NOMO-1 treated with DMSO at 0.1 percent for 48 hours (cell line): ENCODE measurements around the gene RUVBL2.
"Not testable (repeated sequence)": the region's sequence is repeated elsewhere in the genome, so short reads cannot be mapped to it uniquely, and the experiment has no call there.

Experiments used
- DNase-seq: peaks from one replicate; lab custom pipeline; 2025; ENCODE audit not compliant: unreplicated experiment; lab: John Stamatoyannopoulos, UW

The RUVBL2 gene

DNA sequence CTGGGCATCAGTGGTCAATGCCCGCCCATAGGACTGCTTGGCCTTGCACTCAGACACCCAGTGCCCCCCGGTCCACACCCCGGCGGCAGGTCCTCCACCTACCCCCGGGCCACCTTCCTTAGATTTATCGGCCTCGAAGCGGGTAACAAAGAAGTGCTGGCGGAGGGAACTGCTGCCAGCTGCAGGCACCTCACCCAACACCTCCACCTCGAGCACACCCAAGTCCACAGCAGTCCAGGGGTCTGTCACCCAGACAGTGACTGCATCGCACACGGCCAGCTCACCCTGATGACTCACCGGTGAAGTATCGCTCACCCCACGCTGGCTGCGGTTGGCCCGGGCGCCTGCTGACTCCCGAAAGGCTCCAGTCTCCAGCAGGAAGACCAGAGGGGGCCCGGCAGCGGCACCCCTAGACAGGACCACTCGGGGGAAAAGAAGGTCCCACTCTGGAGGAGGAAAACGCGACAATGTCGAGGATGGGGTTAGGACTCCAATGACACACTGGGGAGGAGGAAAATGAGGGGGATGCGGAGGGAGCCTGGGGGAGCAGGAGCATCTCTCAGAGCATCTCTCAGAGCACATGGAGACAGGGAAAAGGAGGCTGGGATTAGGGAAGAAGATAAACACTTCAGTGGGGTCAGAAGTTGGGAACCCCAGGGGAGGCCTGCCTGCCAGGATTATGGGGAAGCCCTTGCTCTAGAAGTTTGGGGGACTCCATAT, 45.0 kb downstream of the RUVBL2 start:
- not testable (repeated sequence) for DNase-seq

- not testable (repeated sequence) for DNase-seq
Measured at GRCh38 chr19:49039736-49040135, 46.0 kb downstream of the RUVBL2 start.

DNA sequence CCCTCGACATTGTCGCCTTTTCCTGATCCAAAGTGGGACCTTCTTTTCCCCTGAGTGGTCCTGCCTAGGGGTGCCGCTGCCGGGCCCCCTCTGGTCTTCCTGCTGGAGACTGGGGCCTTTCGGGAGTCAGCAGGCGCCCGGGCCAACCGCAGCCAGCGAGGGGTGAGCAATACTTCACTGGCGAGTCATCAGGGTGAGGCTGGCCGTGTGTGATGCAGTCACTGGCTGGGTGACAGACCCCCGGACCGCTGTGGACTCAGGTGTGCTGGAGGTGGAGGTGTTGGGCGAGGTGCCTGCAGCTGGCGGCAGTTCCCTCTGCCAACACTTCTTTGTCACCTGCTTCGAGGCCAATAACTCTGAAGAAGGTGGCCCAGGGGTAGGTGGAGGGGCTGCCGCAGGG, 48.5 kb downstream of the RUVBL2 start:
- DNase-seq, result no peak

GRCh38 chr19:49042666-49043065, 49.0 kb downstream of the RUVBL2 start:
- not testable (repeated sequence) for DNase-seq

DNA sequence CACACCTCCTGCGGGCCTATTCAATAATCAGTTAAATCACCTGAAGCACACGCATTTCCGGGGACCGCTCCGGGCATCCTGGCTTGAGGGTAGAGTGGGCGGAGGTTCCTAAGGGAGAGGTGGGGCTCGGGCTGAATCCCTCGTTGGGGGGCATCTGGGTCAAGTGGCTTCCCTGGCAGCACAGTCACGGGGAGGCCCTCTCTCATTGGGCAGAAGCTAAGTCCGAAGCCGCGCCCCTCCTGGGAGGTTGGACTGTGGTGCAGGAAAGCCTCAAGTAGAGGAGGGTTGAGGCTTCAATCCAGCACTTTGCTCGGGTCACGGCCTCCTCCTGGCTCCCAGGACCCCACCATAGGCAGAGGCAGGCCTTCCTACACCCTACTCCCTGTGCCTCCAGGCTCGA, 49.9 kb downstream of the RUVBL2 start, which contains the start of gene CGB5:
Gene CGB5 (plus strand): TSS at position 301 of the 400 bp plus-strand sequence. CDS start 362 bp downstream, outside the sequence.
- not testable (repeated sequence) for DNase-seq

GRCh38 chr19:49049011-49049410, 55.3 kb downstream of the RUVBL2 start, which contains the start of gene CGB8:
Gene CGB8 (minus strand): TSS chr19:49049111. CDS start chr19:49048739, 372 bp downstream.
- DNase-seq, result not testable (repeated sequence)

- DNase-seq, result not testable (repeated sequence)
Measured at GRCh38 chr19:49049834-49050233, 56.1 kb downstream of the RUVBL2 start.

DNA sequence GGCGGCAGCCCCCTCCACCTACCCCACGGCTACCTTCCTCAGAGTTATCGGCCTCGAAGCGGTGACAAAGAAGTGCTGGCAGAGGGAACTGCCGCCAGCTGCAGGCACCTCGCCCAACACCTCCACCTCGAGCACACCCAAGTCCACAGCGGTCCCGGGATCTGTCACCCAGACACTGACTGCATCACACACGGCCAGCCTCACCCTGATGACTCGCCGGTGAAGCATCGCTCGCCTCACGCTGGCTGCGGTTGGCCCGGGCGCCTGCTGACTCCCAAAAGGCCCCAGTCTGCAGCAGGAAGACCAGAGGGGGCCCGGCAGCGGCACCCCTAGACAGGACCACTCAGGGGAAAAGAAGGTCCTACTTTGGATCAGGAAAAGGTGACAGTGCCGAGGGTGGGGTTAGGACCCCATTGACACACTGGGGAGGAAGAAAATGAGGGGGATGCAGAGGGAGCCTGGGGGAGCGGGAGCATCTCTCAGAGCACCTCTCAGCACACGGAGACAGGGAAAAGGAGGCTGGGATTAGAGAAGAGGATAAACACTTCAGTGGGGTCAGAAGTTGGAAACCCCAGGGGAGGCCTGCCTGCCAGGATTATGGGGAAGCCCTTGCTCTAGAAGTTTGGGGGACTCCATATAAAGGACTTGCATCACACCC, 56.8 kb downstream of the RUVBL2 start:
- DNase-seq, result not testable (repeated sequence)

DNA sequence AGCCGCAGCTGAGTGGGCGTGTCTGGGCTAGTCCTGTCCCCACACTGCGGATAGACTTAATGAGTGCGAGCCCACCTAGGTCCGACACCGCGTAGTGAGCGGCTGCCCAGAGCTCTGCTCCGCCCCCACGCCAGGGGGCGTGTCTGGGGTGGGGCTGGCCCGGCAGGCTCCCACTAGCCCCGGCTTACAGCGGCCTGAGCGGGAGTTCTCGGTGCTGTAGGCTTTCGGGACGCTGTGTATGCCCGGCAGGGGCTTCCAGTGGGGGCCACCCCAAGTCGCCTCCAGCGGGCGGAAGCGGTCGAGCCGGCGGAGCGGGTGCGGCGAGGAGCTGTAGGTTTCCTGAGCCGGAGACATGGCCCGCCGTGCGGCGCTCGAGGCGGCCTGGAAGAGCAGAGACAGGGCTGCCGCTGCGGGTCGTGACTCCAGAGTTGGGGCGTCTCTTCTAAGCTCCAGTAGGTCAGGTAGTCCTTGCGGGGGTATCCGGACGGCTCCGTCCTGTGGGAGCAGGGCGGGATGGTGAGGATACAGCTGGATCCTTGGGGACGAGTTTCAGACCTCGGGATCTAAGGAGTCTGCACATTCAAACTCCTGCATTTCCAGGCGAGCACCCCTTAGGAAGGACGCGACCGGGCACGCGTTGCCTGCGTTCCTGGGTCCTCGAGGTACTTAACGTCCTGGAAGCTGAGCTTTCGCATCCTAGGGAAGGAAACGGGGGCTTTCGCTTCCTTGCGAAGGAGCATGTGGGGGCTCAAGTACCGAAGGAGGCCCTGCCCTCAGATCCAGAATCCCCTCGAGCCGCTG, 62.6 kb downstream of the RUVBL2 start:
- DNase-seq, result peak; percentile 17

GRCh38 chr19:49056902-49057596, 63.4 kb downstream of the RUVBL2 start:
- not testable (repeated sequence) for DNase-seq

DNA sequence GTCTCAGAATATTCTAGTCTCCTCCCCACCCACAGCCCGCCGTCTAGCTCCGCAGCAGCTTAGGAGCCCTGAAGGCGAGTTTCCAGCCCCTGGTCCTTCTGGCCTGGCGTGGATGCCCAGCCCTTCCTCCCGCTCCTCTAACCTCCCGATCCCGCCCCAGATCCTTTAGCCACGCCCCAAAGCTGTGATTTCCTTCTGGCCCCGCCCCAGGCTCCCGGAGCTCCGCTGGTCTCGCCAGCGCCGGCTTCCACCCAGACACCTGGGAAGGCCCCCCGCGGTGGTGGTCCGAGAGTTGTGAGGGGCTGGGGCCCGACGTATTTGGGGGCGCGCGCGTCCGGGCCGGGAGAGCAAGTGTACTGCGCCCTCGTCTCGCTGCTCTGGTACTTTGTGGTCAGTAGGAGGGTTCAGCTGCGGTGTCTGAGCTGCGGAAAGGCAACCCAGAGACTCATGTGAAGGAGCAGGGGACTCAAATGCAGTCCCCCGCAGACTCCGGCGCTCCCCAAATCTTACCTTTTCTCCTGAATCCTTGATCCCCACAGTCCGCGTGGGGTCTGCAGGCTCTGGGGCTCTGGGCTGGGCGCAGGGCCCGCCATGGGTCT, 64.0 kb downstream of the RUVBL2 start, which contains the start of gene CGB7:
Gene CGB7 (minus strand): TSS at position 114 of the 599 bp plus-strand sequence. CDS start 2,374 bp downstream, outside the sequence.
- no peak for DNase-seq

GRCh38 chr19:49058562-49058961, 64.9 kb downstream of the RUVBL2 start:
- no peak for DNase-seq

GRCh38 chr19:49059053-49059452, 65.4 kb downstream of the RUVBL2 start:
- no peak for DNase-seq

GRCh38 chr19:49061000-49061399, 67.3 kb downstream of the RUVBL2 start:
- DNase-seq, result no peak

- DNase-seq, result no peak
Measured at GRCh38 chr19:49061445-49061844, 67.8 kb downstream of the RUVBL2 start.

DNA sequence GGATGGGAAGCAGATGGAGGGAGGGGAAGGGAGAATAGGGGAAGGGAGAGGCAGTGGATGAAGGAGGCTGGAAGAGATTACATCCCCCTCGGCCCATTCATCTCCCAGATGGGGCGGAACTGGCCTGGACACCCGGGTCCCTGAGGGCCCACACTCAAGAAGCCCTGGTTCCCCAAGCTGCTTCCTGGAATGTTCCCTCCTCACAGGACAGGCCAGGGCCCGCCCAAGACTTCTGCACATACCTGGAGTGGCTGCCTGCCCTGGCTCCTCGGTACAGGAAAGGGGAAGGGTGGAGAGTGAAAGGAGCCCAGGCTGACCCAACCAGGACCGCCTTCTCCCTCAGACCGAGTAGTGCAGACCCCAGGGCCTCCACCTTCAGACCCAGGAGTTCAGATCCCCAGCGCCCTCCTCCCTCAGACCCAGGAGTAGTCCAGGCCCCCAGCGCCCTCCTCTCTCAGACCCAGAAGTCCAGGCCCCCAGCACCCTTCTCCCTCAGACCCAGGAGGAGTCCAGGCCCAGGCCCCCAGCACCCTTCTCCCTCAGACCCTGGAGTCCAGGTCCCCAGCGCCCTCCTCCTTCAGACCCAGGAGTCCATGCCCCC, 70.4 kb downstream of the RUVBL2 start:
- no peak for DNase-seq

DNA sequence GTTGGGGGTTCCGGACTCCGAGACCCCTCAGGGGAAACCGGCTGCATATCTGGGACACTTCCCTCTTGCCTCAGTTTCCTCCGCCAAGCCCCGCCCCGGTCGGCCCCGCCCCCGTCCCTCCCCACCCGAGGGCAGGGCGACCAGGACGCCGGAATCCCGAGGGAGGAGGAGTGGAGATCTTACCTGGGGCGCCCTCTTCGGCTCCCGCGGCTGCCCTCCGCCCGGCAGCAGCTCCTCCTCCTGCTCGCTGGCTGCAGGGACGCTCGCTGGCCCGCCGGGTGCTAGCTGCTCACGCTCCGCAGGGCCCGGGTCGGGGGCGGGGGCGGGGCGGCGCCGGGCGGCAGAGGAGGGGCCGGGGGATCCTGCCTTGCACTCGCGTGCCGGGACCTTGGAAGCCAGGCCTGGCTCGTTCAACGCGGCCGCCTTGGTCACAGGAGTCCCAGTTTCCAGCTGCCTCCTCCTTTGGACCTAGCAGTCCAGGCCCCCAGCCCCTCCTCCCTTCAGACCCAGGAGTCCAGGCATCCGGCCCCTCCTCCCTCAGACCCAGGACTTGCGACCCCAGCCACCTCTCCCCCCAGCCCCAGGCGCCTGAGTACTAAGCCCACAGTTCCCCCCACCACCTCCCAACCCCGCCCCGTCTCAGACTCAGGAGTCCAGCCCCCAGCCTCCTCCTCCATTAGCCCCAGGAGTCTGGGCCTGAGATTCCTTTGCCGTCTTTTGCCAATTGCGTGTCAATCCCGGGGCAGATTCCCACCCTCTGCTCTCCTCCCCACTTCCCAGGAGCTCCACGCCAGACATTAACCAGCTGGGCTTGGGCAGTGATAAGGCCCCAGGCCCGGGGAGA, 71.3 kb downstream of the RUVBL2 start, which contains the start of gene NTF4:
Gene NTF4 (minus strand): TSS at position 51 of the 844 bp plus-strand sequence. CDS start 2,821 bp downstream, outside the sequence.
- DNase-seq, result no peak
